H9 (cell line): ENCODE data around the gene IGDCC3. TPM values are rescaled to one million over a fixed set of nuclear protein-coding genes. Genes with fewer than 3 reads are reported as not detected.

ENCODE experiments used
- DNase-seq: peaks from one replicate; pipeline ENCODE4 v3.0.0-alpha.2; 2017
- H2AFZ ChIP-seq: one replicate; pipeline ENCODE4 v1.6.1; 2013; ENCODE audit warnings: mild to moderate bottlenecking, low read length, control low read depth, moderate library complexity
- H2AK5ac ChIP-seq: 2 replicates; pipeline ENCODE4 v1.6.1; 2013; ENCODE audit warnings: low read length, control low read depth, mixed read lengths; ENCODE audit not compliant: insufficient read length
- H2BK120ac ChIP-seq: one replicate; pipeline ENCODE4 v1.6.1; 2013; ENCODE audit warnings: low read depth, mild to moderate bottlenecking, low read length, control low read depth, inconsistent platforms; ENCODE audit not compliant: poor library complexity, severe bottlenecking
- H2BK12ac ChIP-seq: 2 replicates; pipeline ENCODE4 v1.6.1; 2013; ENCODE audit warnings: low read length, control low read depth, mixed read lengths, low read depth; ENCODE audit not compliant: insufficient read length
- H2BK15ac ChIP-seq: 2 replicates; pipeline ENCODE4 v1.6.1; 2013; ENCODE audit warnings: low read depth, low read length, control low read depth
- H2BK20ac ChIP-seq: one replicate; pipeline ENCODE4 v1.6.1; 2013; ENCODE audit warnings: low read depth, mild to moderate bottlenecking, low read length, control low read depth, inconsistent platforms; ENCODE audit not compliant: poor library complexity, severe bottlenecking
- H2BK5ac ChIP-seq: 2 replicates; pipeline ENCODE4 v1.6.1; 2013; ENCODE audit warnings: low read length, control low read depth, mixed read lengths; ENCODE audit not compliant: insufficient read length
- H3K14ac ChIP-seq: 2 replicates; pipeline ENCODE4 v1.6.1; 2013; ENCODE audit warnings: low read length, control low read depth; ENCODE audit not compliant: insufficient read depth
- H3K18ac ChIP-seq: 2 replicates; pipeline ENCODE4 v1.6.1; 2013; ENCODE audit warnings: low read depth, mild to moderate bottlenecking, mixed read lengths, low read length, control low read depth; ENCODE audit not compliant: insufficient read length
- H3K23ac ChIP-seq: 2 replicates; pipeline ENCODE4 v1.6.1; 2013; ENCODE audit warnings: low read length, control low read depth, mixed read lengths, low read depth; ENCODE audit not compliant: insufficient read length
- H3K23me2 ChIP-seq: 2 replicates; pipeline ENCODE4 v1.6.1; 2013; ENCODE audit warnings: low read depth, mild to moderate bottlenecking, mixed read lengths, low read length, control low read depth; ENCODE audit not compliant: insufficient read length, poor library complexity, severe bottlenecking
- H3K27ac ChIP-seq: 2 replicates; pipeline ENCODE4 v1.5.1; 2013; ENCODE audit warnings: low read length, control low read depth, mixed read lengths, low read depth; ENCODE audit not compliant: insufficient read length
- H3K27me3 ChIP-seq: 2 replicates; pipeline ENCODE4 v1.6.1; 2013; ENCODE audit warnings: low read length, control low read depth, inconsistent platforms; ENCODE audit not compliant: insufficient read depth
- H3K4ac ChIP-seq: 2 replicates; pipeline ENCODE4 v1.6.1; 2013; ENCODE audit warnings: low read depth, mild to moderate bottlenecking, control low read depth, inconsistent platforms, low read length, moderate library complexity
- H3K4me1 ChIP-seq: 2 replicates; pipeline ENCODE4 v1.6.1; 2013; ENCODE audit warnings: low read length, control low read depth, inconsistent platforms; ENCODE audit not compliant: insufficient read depth
- H3K4me2 ChIP-seq: 2 replicates; pipeline ENCODE4 v1.6.1; 2013; ENCODE audit warnings: low read length, control low read depth, mixed read lengths; ENCODE audit not compliant: insufficient read length, insufficient read depth
- H3K56ac ChIP-seq: 2 replicates; pipeline ENCODE4 v1.6.1; 2013; ENCODE audit warnings: low read depth, mild to moderate bottlenecking, mixed read lengths, low read length, control low read depth; ENCODE audit not compliant: insufficient read length
- H3K79me1 ChIP-seq: 2 replicates; pipeline ENCODE4 v1.6.1; 2013; ENCODE audit warnings: low read depth, mild to moderate bottlenecking, moderate library complexity, low read length, control low read depth, inconsistent platforms; ENCODE audit not compliant: insufficient read depth, poor library complexity, severe bottlenecking
- H3K79me2 ChIP-seq: 2 replicates; pipeline ENCODE4 v1.6.1; 2013; ENCODE audit warnings: low read length, control low read depth, inconsistent platforms; ENCODE audit not compliant: insufficient read depth
- H3K9ac ChIP-seq: 2 replicates; pipeline ENCODE4 v1.6.1; 2013; ENCODE audit warnings: low read length, control low read depth, mixed read lengths; ENCODE audit not compliant: insufficient read length; ENCODE audit errors: extremely low read depth
- H3K9me3 ChIP-seq: one replicate; pipeline ENCODE4 v1.6.1; 2013; ENCODE audit warnings: low read depth, low read length, inconsistent platforms; ENCODE audit not compliant: control insufficient read depth
- H3T11ph ChIP-seq: one replicate; pipeline ENCODE4 v1.6.1; 2013; ENCODE audit warnings: mild to moderate bottlenecking, low read length, control low read depth, inconsistent platforms
- H4K20me1 ChIP-seq: one replicate; pipeline ENCODE4 v1.6.1; 2013; ENCODE audit not compliant: control insufficient read depth, insufficient read length, insufficient read depth
- H4K5ac ChIP-seq: 2 replicates; pipeline ENCODE4 v1.6.1; 2013; ENCODE audit warnings: low read depth, mild to moderate bottlenecking, mixed read lengths, low read length, control low read depth; ENCODE audit not compliant: insufficient read length
- H4K8ac ChIP-seq: replicated peaks from 2 replicates; pipeline ENCODE4 v1.6.1; 2013; ENCODE audit warnings: low read length, control low read depth, mixed read lengths, low read depth; ENCODE audit not compliant: insufficient read length
- H4K91ac ChIP-seq: 2 replicates; pipeline ENCODE4 v1.6.1; 2013; ENCODE audit warnings: low read depth, mild to moderate bottlenecking, moderate library complexity, mixed read lengths, low read length, control low read depth; ENCODE audit not compliant: insufficient read length
- H3K27ac Mint-ChIP-seq, 3 experiments: 2 replicates in 2 of 3; 3 replicates in 1 of 3; pipeline ENCODE4 v1.8.0; 2020 to 2021; ENCODE audit warnings: mixed read lengths in 3 of 3, mild to moderate bottlenecking in 1 of 3, moderate library complexity in 1 of 3
- H3K27me3 Mint-ChIP-seq: 2 replicates; pipeline ENCODE4 v1.8.0; 2021; ENCODE audit warnings: low read depth, mild to moderate bottlenecking, moderate library complexity, mixed read lengths
- H3K36me3 Mint-ChIP-seq, 3 experiments: 2 replicates in 2 of 3; 3 replicates in 1 of 3; pipeline ENCODE4 v1.8.0; 2020 to 2021; ENCODE audit warnings: low read depth in 3 of 3, mixed read lengths in 3 of 3; ENCODE audit not compliant: insufficient read depth in 1 of 3
- H3K4me1 Mint-ChIP-seq, 2 experiments: 2 replicates each; pipeline ENCODE4 v1.8.0; 2020; ENCODE audit warnings: mixed read lengths in 2 of 2
- H3K4me3 Mint-ChIP-seq, 2 experiments: 2 replicates in 1 of 2; 3 replicates in 1 of 2; pipeline ENCODE4 v1.8.0; 2020 to 2021; ENCODE audit warnings: mild to moderate bottlenecking in 2 of 2, mixed read lengths in 2 of 2, moderate library complexity in 1 of 2
- H3K9me3 Mint-ChIP-seq, 2 experiments: 2 replicates in 1 of 2; 3 replicates in 1 of 2; pipeline ENCODE4 v1.8.0; 2020; ENCODE audit warnings: mild to moderate bottlenecking in 2 of 2, mixed read lengths in 2 of 2, moderate library complexity in 1 of 2
- WGBS: extraction: QIAGEN DNeasy Blood & Tissue Kit; methylation state at CpG from one replicate; pipeline ENCODE4 v1.1.7; 2013; ENCODE audit warnings: missing lambda C conversion rate, low lambda C conversion rate, mixed read lengths; ENCODE audit not compliant: insufficient read length; ENCODE audit errors: extremely low coverage; 5-methylcytosine and 5-hydroxymethylcytosine counted together
- total RNA-seq: library from RNA; stranded (reverse); gene quantifications from 2 replicates; pipeline ENCODE4 v1.2.1, GENCODE V29; 2021
- TF ChIP-seq, protein P1 (sequence below): fragments of 200-600 bp; sonication (generic); conservative IDR thresholded peaks from 3 replicates; pipeline ENCODE4 v1.8.0; 2021; ENCODE audit warnings: antibody characterized with exemption, mild to moderate bottlenecking

The IGDCC3 gene
- total RNA-seq, 1 experiment from 2014 or later, result 18.9 TPM

DNA sequence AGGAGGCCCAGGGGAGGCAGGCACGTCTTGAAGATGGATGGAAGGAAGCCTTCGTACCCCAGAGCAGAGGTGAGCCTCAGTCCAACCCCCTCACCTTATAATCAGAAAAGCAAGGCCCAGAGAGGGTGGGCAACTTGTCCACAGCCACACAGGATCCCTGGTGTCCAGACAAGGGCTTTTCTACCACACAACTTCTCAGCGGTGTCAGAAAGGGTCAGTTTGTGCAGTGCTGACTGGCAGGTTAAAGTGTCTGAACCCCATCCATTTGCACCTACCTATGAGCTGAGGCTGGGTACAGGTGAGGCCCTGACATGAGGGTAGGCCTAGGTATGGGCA, 8.6 kb downstream of the IGDCC3 start:
- Mint-ChIP-seq H3K4me3 (peak overlapping the region in 1 of 2 experiments; percentile 15; a peak in 1 of 5 replicates), H3K4me1 (peaks cover 59 to 77% of the 10 kb centered on the region in 2 experiments), H3K27ac (peak overlapping the region in 2 of 3 experiments; percentile 96 to 98; a peak in 3 of 7 replicates), H3K27me3 (no peaks in the 10 kb centered on the region; the same call in none of the 2 replicates), H3K36me3 (peaks cover 11 to 13% (median 12%) of the 10 kb centered on the region in 3 experiments), H3K9me3 (no peaks in the 10 kb centered on the region)
- H3T11ph ChIP-seq, result no peak overlapping the region
- no peak overlapping the region for H2AK5ac ChIP-seq
- H3K4me2 ChIP-seq, result no peak overlapping the region
- no peak for DNase-seq
- no peak overlapping the region for H2BK12ac ChIP-seq
- H3K56ac ChIP-seq, result no peak overlapping the region
- no peak overlapping the region for H3K9ac ChIP-seq
- no peaks in the 10 kb centered on the region for H3K79me1 ChIP-seq
- no peak overlapping the region for H2AFZ ChIP-seq
- no peak overlapping the region for H4K91ac ChIP-seq
- no peak overlapping the region for H4K5ac ChIP-seq
- no peak overlapping the region for H4K8ac ChIP-seq
- peaks cover 26% of the 10 kb centered on the region; the same call in 1 of the 2 replicates for H3K4me1 ChIP-seq
- H2BK20ac ChIP-seq, result no peak overlapping the region
- TF ChIP-seq, protein P1, sequence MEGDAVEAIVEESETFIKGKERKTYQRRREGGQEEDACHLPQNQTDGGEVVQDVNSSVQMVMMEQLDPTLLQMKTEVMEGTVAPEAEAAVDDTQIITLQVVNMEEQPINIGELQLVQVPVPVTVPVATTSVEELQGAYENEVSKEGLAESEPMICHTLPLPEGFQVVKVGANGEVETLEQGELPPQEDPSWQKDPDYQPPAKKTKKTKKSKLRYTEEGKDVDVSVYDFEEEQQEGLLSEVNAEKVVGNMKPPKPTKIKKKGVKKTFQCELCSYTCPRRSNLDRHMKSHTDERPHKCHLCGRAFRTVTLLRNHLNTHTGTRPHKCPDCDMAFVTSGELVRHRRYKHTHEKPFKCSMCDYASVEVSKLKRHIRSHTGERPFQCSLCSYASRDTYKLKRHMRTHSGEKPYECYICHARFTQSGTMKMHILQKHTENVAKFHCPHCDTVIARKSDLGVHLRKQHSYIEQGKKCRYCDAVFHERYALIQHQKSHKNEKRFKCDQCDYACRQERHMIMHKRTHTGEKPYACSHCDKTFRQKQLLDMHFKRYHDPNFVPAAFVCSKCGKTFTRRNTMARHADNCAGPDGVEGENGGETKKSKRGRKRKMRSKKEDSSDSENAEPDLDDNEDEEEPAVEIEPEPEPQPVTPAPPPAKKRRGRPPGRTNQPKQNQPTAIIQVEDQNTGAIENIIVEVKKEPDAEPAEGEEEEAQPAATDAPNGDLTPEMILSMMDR, result no peak
- no peak overlapping the region for H3K18ac ChIP-seq
- H3K23me2 ChIP-seq, result no peaks in the 10 kb centered on the region
- no CpG with 5 or more reads among the region's 3 CpGs for WGBS
- no peak overlapping the region for H2BK5ac ChIP-seq
- no peak overlapping the region for H3K23ac ChIP-seq
- no peaks in the 10 kb centered on the region for H3K27me3 ChIP-seq
- H3K79me2 ChIP-seq, result no peaks in the 10 kb centered on the region; the same call in 1 of the 2 replicates
- H3K27ac ChIP-seq, result no peak overlapping the region
- no peak overlapping the region for H2BK120ac ChIP-seq
- no peak overlapping the region for H3K4ac ChIP-seq
- H3K14ac ChIP-seq, result peak overlapping the region; percentile 60; the same call in 1 of the 2 replicates
- no peaks in the 10 kb centered on the region for H3K9me3 ChIP-seq
- H2BK15ac ChIP-seq, result no peak overlapping the region
- H4K20me1 ChIP-seq, result no peaks in the 10 kb centered on the region
